Measurements from ENCODE around the gene PIGK. TPM values are rescaled to one million over a fixed set of nuclear protein-coding genes. Genes with fewer than 3 reads are reported as not detected.

PIGK gene
- total and polyA plus RNA-seq, 2 donors (not counting 3 experiments of a cell fraction or from before 2014, with no cell fraction given), result 12.3 to 32.3 TPM

DNA sequence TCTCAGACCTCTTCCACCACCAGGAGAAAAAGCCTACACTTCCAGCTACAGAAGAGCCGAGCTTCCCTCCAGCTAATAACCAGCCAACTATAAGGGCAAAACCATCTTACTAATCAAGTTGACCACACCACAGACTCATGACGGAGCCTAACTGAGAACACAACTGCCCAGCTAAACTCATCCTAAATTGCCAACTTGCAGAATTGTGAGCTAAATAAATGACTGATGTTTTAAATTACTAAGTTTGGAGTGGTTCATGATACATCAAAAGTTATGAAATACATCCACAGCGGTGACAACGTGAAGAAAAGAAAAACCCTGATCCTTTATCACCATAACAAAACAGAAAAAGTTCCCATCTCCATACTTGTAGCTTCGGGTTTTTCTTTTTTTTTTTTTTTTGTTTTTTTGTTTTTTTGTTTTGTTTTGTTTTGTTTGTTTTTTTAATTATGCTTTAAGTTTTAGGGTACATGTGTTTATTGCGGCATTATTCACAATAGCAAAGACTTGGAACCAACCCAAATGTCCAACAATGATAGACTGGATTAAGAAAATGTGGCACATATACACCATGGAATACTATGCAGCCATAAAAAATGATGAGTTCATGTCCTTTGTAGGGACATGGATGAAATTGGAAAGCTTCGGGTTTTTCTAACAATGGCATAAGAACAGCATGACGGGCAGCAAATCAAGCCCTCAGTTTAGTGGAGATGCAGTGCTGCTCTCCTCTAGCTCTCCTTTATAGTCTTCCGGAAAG is 122.6 kb downstream of the PIGK start:
- no peaks in the 10 kb centered on the region for H3K9me3 ChIP-seq (replicated peaks; ENCODE audit: control insufficient read depth, insufficient read depth, low read length)
- no peak overlapping the region for H2AFZ ChIP-seq (ENCODE audit: low read depth, low read length)
- no peaks in the 10 kb centered on the region for H3K27me3 ChIP-seq (ENCODE audit: control insufficient read depth in 2 of 2, insufficient read depth in 2 of 2, low read length in 2 of 2)
- no peaks in the 10 kb centered on the region for H3K36me3 ChIP-seq (ENCODE audit: control insufficient read depth in 2 of 2, extremely low read depth in 1 of 2, insufficient read depth in 2 of 2, low read length in 2 of 2)
- no peak for FAIRE-seq
- H4K20me1 ChIP-seq (replicated peaks; ENCODE audit: control insufficient read depth, extremely low read depth, insufficient read depth, low read length), result no peaks in the 10 kb centered on the region
- dilution Hi-C loops (cut with MboI; ENCODE audit: extremely low pct_ligation_motif_present, low sequenced_read_pairs), result no loop called here
- no peak overlapping the region for H3K4me3 ChIP-seq (replicated peaks in 1 of 3; ENCODE audit: insufficient read depth in 1 of 3, low read depth in 1 of 3, low read length in 3 of 3)
- no TSS peak for BruUV-seq (replicated peaks)
- intact Hi-C loops (cut with micrococcal nuclease), result no loop called here
- no peaks in the 10 kb centered on the region for H3K9me1 ChIP-seq (replicated peaks; ENCODE audit: control insufficient read depth, extremely low read depth, insufficient read depth, low read length)
- no peaks in the 10 kb centered on the region for H3K79me2 ChIP-seq (ENCODE audit: control insufficient read depth, insufficient read depth, low read length)
- no peak overlapping the region for H3K27ac ChIP-seq (ENCODE audit: insufficient read depth, low read depth, low read length)
- H3K9ac ChIP-seq (replicated peaks; ENCODE audit: extremely low read depth, insufficient read depth, low read length), result no peak overlapping the region
- TF ChIP-seq, protein P1, sequence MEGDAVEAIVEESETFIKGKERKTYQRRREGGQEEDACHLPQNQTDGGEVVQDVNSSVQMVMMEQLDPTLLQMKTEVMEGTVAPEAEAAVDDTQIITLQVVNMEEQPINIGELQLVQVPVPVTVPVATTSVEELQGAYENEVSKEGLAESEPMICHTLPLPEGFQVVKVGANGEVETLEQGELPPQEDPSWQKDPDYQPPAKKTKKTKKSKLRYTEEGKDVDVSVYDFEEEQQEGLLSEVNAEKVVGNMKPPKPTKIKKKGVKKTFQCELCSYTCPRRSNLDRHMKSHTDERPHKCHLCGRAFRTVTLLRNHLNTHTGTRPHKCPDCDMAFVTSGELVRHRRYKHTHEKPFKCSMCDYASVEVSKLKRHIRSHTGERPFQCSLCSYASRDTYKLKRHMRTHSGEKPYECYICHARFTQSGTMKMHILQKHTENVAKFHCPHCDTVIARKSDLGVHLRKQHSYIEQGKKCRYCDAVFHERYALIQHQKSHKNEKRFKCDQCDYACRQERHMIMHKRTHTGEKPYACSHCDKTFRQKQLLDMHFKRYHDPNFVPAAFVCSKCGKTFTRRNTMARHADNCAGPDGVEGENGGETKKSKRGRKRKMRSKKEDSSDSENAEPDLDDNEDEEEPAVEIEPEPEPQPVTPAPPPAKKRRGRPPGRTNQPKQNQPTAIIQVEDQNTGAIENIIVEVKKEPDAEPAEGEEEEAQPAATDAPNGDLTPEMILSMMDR (IDR thresholded peaks at IDR 0.05; ENCODE audit: extremely low read depth in 1 of 2, insufficient read depth in 1 of 2, low read depth in 1 of 2, low read length in 2 of 2), result no peak
- TF ChIP-seq POLR2A (IDR thresholded peaks at IDR 0.05; ENCODE audit: low read depth, low read length) (no peak), JUN (IDR thresholded peaks at IDR 0.05; ENCODE audit: borderline replicate concordance, insufficient read depth, insufficient read length, low read depth) (no peak), MYC (IDR thresholded peaks at IDR 0.05; ENCODE audit: low read depth, low read length) (no peak), EZH2 (IDR thresholded peaks at IDR 0.05; ENCODE audit: borderline replicate concordance, low read depth, low read length, severe bottlenecking) (no peak), POLR2AphosphoS5 (IDR thresholded peaks at IDR 0.05; ENCODE audit: insufficient read depth, low read depth, low read length) (no peak), GATA2 (IDR thresholded peaks at IDR 0.05; ENCODE audit: insufficient read depth, insufficient read length, low read depth, low read length) (no peak), FOS (IDR thresholded peaks at IDR 0.05; ENCODE audit: borderline replicate concordance, insufficient read depth, low read length) (no peak)
- TF ChIP-seq, protein P2, sequence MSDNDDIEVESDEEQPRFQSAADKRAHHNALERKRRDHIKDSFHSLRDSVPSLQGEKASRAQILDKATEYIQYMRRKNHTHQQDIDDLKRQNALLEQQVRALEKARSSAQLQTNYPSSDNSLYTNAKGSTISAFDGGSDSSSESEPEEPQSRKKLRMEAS (IDR thresholded peaks at IDR 0.05; ENCODE audit: insufficient read depth, insufficient read length), result no peak
- no peak overlapping the region for H3K4me2 ChIP-seq (ENCODE audit: insufficient read depth, low read length)
- ChIA-PET POLR2A (interaction anchor here (0.7 kb wide), 1 partner anchor 1373 kb away, joined by 6 read pairs; no protein-coding TSS in a partner anchor), CTCF (interaction anchor here (0.6 to 1.0 kb wide), 2 partner anchors 10 to 732 kb away, joined by 3 read pairs; no protein-coding TSS in a partner anchor)
- H3K4me1 ChIP-seq (ENCODE audit: control insufficient read depth, extremely low read depth, insufficient read depth, low read length), result no peaks in the 10 kb centered on the region
- DNase-seq (ENCODE audit: low read depth, low spot score), result no peak

All from endothelial cell of umbilical vein (primary cell).